ENCODE data around the gene SRGAP3. TPM values are rescaled to one million over a fixed set of nuclear protein-coding genes. Genes with fewer than 3 reads are reported as not detected.

SRGAP3 gene
- polyA plus RNA-seq, 3 donors: 0.27 to 1.3 (median 0.87) TPM

- no peak overlapping the region for H3K4me3 Mint-ChIP-seq
- TF ChIP-seq, protein P1, sequence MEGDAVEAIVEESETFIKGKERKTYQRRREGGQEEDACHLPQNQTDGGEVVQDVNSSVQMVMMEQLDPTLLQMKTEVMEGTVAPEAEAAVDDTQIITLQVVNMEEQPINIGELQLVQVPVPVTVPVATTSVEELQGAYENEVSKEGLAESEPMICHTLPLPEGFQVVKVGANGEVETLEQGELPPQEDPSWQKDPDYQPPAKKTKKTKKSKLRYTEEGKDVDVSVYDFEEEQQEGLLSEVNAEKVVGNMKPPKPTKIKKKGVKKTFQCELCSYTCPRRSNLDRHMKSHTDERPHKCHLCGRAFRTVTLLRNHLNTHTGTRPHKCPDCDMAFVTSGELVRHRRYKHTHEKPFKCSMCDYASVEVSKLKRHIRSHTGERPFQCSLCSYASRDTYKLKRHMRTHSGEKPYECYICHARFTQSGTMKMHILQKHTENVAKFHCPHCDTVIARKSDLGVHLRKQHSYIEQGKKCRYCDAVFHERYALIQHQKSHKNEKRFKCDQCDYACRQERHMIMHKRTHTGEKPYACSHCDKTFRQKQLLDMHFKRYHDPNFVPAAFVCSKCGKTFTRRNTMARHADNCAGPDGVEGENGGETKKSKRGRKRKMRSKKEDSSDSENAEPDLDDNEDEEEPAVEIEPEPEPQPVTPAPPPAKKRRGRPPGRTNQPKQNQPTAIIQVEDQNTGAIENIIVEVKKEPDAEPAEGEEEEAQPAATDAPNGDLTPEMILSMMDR (IDR thresholded peaks at IDR 0.05): no peak
- no peak overlapping the region for H3K4me2 ChIP-seq (replicated peaks; ENCODE audit: extremely low read depth, low read length, poor library complexity, severe bottlenecking)
Observed at GRCh38 chr3:9190276-9190675, 59.2 kb downstream of the SRGAP3 start.

DNA sequence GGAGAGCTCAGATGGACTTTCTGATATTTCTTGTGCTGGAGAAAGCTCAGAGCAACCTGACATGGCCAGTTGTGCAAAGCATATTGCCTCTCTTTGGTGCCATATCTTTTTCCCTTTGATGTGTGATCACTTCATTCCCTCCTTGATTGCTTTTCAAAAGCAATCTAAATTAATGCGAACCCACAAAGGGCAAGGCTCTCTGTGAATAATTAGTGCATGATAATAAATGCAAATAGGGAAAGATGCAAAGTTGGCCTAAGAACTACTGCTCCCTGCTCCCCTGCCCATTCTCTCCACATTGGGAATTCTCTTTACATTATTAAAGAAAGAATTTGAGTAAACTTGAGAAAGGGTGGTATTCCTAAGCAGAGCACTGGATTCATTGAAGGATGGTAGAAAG is 60.9 kb downstream of the SRGAP3 start:
- Mint-ChIP-seq H3K36me3 (no peaks in the 10 kb centered on the region), H3K4me1 (no peaks in the 10 kb centered on the region), H3K27ac (no peak overlapping the region), H3K9me3 (peaks cover 0 to 4% (median 0%) of the 10 kb centered on the region in 7 donors), H3K4me3 (no peak overlapping the region), H3K27me3 (ENCODE audit: low read depth in 3 of 3) (peaks cover 0 to 6% (median 1%) of the 10 kb centered on the region in 3 donors)
- no peaks in the 10 kb centered on the region for H3K36me3 ChIP-seq (replicated peaks in 1 of 2; ENCODE audit: control insufficient read depth in 1 of 2, insufficient read depth in 2 of 2, low read length in 2 of 2)
- no peaks in the 10 kb centered on the region for H3K27me3 ChIP-seq (ENCODE audit: control insufficient read depth in 2 of 2, insufficient read depth in 2 of 2, low read length in 2 of 2)
- no peaks in the 10 kb centered on the region for H3K4me1 ChIP-seq (ENCODE audit: control insufficient read depth in 1 of 2, insufficient read depth in 2 of 2, low read length in 2 of 2)
- no peak overlapping the region for H3K27ac ChIP-seq (ENCODE audit: low read depth in 1 of 2, low read length in 2 of 2)
- TF ChIP-seq, protein P1 (IDR thresholded peaks at IDR 0.05): no peak
- no peaks in the 10 kb centered on the region for H3K9me3 ChIP-seq (replicated peaks in 1 of 2; ENCODE audit: control insufficient read depth in 1 of 2, insufficient read depth in 1 of 2, low read length in 2 of 2)
- H3K9ac ChIP-seq (ENCODE audit: insufficient read depth, low read length, poor library complexity, severe bottlenecking): no peak overlapping the region
- intact Hi-C loops (cut with micrococcal nuclease): no loop called here
- H4K20me1 ChIP-seq (ENCODE audit: insufficient read depth, low read length): no peaks in the 10 kb centered on the region
- no CpG with 5 or more reads among the region's 1 CpG for WGBS (ENCODE audit: insufficient coverage)
- H3K79me2 ChIP-seq (ENCODE audit: insufficient read depth, low read length): no peaks in the 10 kb centered on the region
- H2AFZ ChIP-seq (ENCODE audit: insufficient read depth, low read depth, low read length, poor library complexity, severe bottlenecking): no peak overlapping the region
- DNase-seq: no peak
- no peak overlapping the region for H3K4me2 ChIP-seq (replicated peaks; ENCODE audit: extremely low read depth, low read length, poor library complexity, severe bottlenecking)
- H3K4me3 ChIP-seq (replicated peaks in 1 of 3; ENCODE audit: low read depth in 2 of 3, low read length in 3 of 3): no peak overlapping the region

More at GRCh38 chr3:9190276-9190675, 59.2 kb downstream of the SRGAP3 start:
- Histone ChIP-seq H2AFZ (ENCODE audit: insufficient read depth, low read depth, low read length, poor library complexity, severe bottlenecking) (no peak overlapping the region), H3K4me3 (replicated peaks in 1 of 3; ENCODE audit: low read depth in 2 of 3, low read length in 3 of 3) (no peak overlapping the region), H3K79me2 (ENCODE audit: insufficient read depth, low read length) (no peaks in the 10 kb centered on the region), H3K36me3 (replicated peaks in 1 of 2; ENCODE audit: control insufficient read depth in 1 of 2, insufficient read depth in 2 of 2, low read length in 2 of 2) (no peaks in the 10 kb centered on the region), H3K27ac (ENCODE audit: low read depth in 1 of 2, low read length in 2 of 2) (no peak overlapping the region), H3K9me3 (replicated peaks in 1 of 2; ENCODE audit: control insufficient read depth in 1 of 2, insufficient read depth in 1 of 2, low read length in 2 of 2) (no peaks in the 10 kb centered on the region), H3K4me1 (ENCODE audit: control insufficient read depth in 1 of 2, insufficient read depth in 2 of 2, low read length in 2 of 2) (no peaks in the 10 kb centered on the region), H3K27me3 (ENCODE audit: control insufficient read depth in 2 of 2, insufficient read depth in 2 of 2, low read length in 2 of 2) (no peaks in the 10 kb centered on the region), H3K9ac (ENCODE audit: insufficient read depth, low read length, poor library complexity, severe bottlenecking) (no peak overlapping the region), H4K20me1 (ENCODE audit: insufficient read depth, low read length) (no peaks in the 10 kb centered on the region)
- peaks cover 0 to 4% (median 0%) of the 10 kb centered on the region in 7 donors for H3K9me3 Mint-ChIP-seq
- no peaks in the 10 kb centered on the region for H3K36me3 Mint-ChIP-seq
- H3K27me3 Mint-ChIP-seq (ENCODE audit: low read depth in 3 of 3): peaks cover 0 to 6% (median 0%) of the 10 kb centered on the region in 3 donors
- no peaks in the 10 kb centered on the region for H3K4me1 Mint-ChIP-seq
- intact Hi-C loops (cut with micrococcal nuclease): no loop called here
- WGBS (ENCODE audit: insufficient coverage): 98% methylated on average over 7 of the region's 8 CpGs
- no peak for DNase-seq
- no peak overlapping the region for H3K27ac Mint-ChIP-seq

Measured in CD14-positive monocyte (primary cell).